ENCODE data around the gene LRRC23. TPM values are rescaled to one million over a fixed set of nuclear protein-coding genes. Genes with fewer than 3 reads are reported as not detected.
"Not testable (repeated sequence)": the region's sequence is repeated elsewhere in the genome, so short reads cannot be mapped to it uniquely, and the experiment has no call there.

LRRC23 gene
- total RNA-seq, 6 experiments from 2014 or later: 5.5 to 7.9 (median 6.6) TPM

GRCh38 chr12:6899837-6900519 lies 4.6 kb upstream of the LRRC23 start:
- no peaks in the 10 kb centered on the region for H3K36me3 Mint-ChIP-seq (ENCODE audit: low read depth)
- H3K9me3 Mint-ChIP-seq: no peaks in the 10 kb centered on the region
- no peak overlapping the region for H3K27ac Mint-ChIP-seq
- no peak for DNase-seq
- no peaks in the 10 kb centered on the region for H3K4me1 Mint-ChIP-seq (ENCODE audit: low read depth)
- H3K27me3 Mint-ChIP-seq (ENCODE audit: insufficient read depth): peaks cover 3% of the 10 kb centered on the region
- no peak for TF ChIP-seq CTCF (IDR thresholded peaks at IDR 0.05)
- H3K4me3 Mint-ChIP-seq: no peak overlapping the region

DNA sequence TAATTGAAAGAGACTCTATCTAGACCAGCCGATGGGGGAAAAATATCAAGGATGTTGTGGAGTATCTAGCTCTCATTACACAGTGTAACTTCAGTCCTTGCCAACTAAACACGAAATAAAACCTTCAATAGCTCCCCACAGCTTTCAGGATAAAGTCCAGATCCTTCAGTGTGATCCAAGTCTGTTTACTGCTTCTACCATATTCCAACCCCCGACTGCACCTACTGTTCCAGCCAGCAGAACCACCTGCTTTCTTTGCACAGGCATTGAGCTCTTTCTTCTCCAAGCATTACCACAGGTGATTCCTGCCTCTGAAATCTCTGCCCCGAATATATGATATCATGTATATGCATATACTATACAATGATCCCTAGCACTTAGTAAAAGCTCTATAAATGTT lies 2.2 kb upstream of the LRRC23 start:
- Mint-ChIP-seq H3K9me3 (no peaks in the 10 kb centered on the region), H3K36me3 (ENCODE audit: low read depth) (no peaks in the 10 kb centered on the region), H3K4me1 (ENCODE audit: low read depth) (no peaks in the 10 kb centered on the region), H3K4me3 (no peak overlapping the region), H3K27me3 (ENCODE audit: insufficient read depth) (no peaks in the 10 kb centered on the region; the same call in 1 of the 2 replicates), H3K27ac (no peak overlapping the region)
- TF ChIP-seq CTCF (IDR thresholded peaks at IDR 0.05): no peak
- DNase-seq: no peak

GRCh38 chr12:6903722-6904121 lies 900 bp upstream of the LRRC23 start:
- Mint-ChIP-seq H3K4me1 (ENCODE audit: low read depth) (no peaks in the 10 kb centered on the region), H3K27me3 (ENCODE audit: insufficient read depth) (no peaks in the 10 kb centered on the region; the same call in 1 of the 2 replicates), H3K36me3 (ENCODE audit: low read depth) (no peaks in the 10 kb centered on the region), H3K9me3 (no peaks in the 10 kb centered on the region), H3K27ac (no peak overlapping the region), H3K4me3 (no peak overlapping the region)
- DNase-seq: no peak
- no peak for TF ChIP-seq CTCF (IDR thresholded peaks at IDR 0.05)

DNA sequence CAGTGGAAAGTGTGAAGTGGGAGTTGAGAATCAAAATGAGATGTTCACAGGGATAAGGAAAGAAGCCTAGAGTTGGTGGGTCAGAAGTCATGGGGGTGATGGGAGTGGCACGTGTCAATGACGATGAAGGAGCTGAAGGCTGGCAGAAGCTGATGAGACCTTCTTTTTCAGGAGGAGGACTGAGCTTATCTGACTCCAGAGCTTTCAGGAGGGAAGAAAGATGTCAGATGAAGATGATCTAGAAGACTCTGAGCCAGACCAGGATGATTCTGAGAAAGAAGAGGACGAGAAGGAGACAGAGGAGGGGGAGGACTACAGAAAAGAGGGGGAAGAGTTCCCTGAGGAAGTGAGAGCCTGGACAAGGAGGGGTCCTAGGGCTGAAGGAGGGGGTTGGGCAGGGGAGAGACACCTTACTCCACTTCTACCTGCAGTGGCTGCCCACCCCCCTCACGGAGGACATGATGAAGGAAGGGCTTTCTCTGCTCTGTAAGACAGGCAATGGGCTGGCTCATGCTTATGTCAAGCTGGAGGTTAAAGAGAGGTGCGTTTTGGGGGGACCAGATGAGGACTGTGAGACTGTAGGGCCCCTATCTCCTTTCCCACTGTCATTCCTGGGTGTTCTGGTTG lies 905 bp downstream of the LRRC23 start:
- TF ChIP-seq CTCF (IDR thresholded peaks at IDR 0.05): no peak
- H3K27me3 Mint-ChIP-seq (ENCODE audit: insufficient read depth): no peaks in the 10 kb centered on the region; the same call in 1 of the 2 replicates
- H3K4me1 Mint-ChIP-seq (ENCODE audit: low read depth): no peaks in the 10 kb centered on the region
- H3K36me3 Mint-ChIP-seq (ENCODE audit: low read depth): no peaks in the 10 kb centered on the region
- DNase-seq: no peak
- H3K4me3 Mint-ChIP-seq: no peak overlapping the region
- no peak overlapping the region for H3K27ac Mint-ChIP-seq
- no peaks in the 10 kb centered on the region for H3K9me3 Mint-ChIP-seq

DNA sequence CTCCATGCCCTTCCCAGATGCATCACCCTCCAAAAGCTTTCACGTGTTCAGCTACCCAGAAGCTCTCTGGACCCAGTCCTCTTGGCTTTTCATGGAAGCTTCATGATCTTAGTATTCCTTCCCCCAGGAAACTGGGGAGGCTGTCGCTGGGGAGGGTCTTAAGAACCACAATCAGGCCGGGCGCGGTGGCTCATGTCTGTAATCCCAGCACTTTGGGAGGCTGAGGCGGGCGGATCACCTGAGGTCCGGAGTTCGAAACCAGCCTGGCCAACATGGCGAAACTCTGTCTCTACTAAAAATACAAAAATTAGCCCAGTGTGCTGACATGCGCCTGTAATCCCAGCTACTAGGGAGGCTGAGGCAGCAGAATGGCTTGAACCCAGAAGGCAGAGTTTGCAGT lies 3.5 kb downstream of the LRRC23 start:
- not testable (repeated sequence) for H3K27me3 Mint-ChIP-seq (ENCODE audit: insufficient read depth); H3K9me3 Mint-ChIP-seq; DNase-seq; H3K36me3 Mint-ChIP-seq (ENCODE audit: low read depth); H3K4me1 Mint-ChIP-seq (ENCODE audit: low read depth); H3K4me3 Mint-ChIP-seq; H3K27ac Mint-ChIP-seq

GRCh38 chr12:6909421-6910145 lies 5.0 kb downstream of the LRRC23 start:
- Mint-ChIP-seq H3K27me3 (ENCODE audit: insufficient read depth) (peaks cover 4% of the 10 kb centered on the region), H3K4me1 (ENCODE audit: low read depth) (peaks cover 7% of the 10 kb centered on the region; the same call in 1 of the 2 replicates), H3K4me3 (no peak overlapping the region), H3K9me3 (no peaks in the 10 kb centered on the region), H3K36me3 (ENCODE audit: low read depth) (no peaks in the 10 kb centered on the region), H3K27ac (no peak overlapping the region)
- TF ChIP-seq CTCF (IDR thresholded peaks at IDR 0.05): no peak
- no peak for DNase-seq

Measured in HFFc6 (cell line).